ENCODE data around the gene ANXA9.

The ANXA9 gene, protein sequence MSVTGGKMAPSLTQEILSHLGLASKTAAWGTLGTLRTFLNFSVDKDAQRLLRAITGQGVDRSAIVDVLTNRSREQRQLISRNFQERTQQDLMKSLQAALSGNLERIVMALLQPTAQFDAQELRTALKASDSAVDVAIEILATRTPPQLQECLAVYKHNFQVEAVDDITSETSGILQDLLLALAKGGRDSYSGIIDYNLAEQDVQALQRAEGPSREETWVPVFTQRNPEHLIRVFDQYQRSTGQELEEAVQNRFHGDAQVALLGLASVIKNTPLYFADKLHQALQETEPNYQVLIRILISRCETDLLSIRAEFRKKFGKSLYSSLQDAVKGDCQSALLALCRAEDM

DNA sequence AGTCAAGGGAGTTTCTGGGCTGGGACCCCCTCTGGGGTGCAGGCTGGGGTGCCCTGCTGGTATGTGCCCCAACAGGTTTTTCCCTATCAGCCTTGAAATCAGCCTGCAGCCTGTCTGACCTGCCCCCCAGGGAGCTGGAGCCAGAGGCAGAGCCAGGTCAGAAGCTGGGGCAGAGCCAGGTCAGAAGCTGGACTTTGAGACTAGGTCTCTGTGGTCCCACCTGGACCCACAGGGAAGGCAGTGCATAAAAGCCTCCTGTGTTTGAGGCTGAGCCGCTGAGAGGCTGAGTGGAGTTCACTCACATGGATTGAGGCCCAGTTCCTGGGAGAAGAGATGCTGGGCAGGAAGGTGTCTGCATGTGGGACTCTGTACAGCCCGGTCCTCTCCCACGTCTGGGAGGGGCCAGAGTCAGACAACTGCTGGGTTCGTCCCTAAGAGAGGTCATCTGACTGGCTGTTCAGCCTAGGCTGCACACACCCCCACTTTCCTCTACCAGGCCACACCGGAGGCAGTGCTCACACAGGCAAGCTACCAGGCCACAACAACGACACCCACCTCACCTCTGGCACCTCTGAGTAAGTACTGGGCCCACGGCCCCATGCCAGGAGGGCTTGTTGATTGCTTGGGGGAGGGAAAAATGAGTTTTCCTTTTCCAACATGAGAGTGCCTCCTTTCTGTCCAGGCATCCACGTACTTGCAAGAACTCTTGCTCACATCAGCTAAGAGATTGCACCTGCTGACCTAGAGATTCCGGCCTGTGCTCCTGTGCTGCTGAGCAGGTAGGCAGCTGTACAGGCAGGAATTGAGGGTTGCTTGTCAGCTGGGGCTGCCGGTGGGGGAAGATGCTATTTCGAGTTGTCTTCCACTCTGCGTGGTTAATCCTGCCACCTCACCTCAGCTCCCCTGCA is at the start of gene ANXA9:
ANXA9 (plus strand) TSS at position 488 of the 908 bp plus-strand sequence. CDS start 814 bp downstream, outside the sequence.
- no peak for DNase-seq (ENCODE audit: low read depth)

DNA sequence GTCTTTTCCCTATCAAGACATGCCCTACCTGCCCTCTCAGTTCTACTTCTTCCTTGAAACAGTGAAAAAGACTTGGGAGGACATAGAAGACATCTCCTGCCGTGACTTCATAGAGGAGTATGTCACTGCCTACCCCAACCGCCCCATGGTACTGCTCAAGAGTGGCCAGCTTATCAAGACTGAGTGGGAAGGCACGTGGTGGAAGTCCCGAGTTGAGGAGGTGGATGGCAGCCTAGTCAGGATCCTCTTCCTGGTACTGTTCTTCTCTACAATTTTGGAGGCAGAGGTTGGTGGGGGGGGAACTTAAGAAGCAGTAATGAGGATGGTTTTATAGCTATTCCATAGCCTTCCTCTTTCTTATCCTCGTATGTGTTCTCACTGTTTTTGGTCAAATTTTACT is 37.2 kb upstream of the ANXA9 start:
- DNase-seq (ENCODE audit: low read depth): no peak

DNA sequence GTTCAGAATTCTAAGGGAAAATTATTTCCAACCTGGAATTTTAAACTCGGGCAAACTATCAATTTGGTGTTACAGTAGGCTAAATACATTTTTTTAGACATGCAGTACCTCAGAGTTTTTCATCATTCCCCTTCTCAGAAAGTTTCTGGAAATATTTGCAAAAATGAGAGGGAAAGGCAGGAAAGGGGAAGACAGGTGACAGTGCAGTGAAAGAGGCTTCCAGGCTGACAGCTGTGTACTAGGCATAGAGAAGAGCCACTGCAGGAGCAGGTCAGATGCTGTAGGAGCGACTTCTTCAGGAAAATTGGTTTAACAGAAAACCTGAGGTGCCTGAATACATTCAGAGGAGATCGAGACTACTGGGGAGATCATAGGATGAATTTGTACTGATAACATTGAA is 27.4 kb upstream of the ANXA9 start:
- no peak for DNase-seq (ENCODE audit: low read depth)

DNA sequence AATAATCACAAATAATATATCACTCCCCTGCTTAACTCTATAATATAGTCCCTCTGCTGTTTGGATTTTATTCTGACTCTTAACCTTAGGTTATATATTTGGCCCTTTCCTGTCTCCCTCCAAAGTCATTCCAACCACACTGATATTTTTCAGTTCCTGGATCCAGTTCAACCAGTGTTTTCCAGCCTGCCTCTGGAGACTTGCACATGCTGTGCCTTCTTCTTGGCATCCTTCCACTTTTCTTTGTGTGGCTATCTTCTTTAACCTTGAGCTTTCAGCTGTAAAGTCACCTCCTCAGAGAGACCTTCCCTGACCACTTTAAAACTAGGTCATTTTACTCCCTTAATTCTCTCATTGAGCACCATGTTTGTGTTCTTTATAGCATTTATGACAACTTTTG is 26.8 kb upstream of the ANXA9 start:
- DNase-seq (ENCODE audit: low read depth): no peak

DNA sequence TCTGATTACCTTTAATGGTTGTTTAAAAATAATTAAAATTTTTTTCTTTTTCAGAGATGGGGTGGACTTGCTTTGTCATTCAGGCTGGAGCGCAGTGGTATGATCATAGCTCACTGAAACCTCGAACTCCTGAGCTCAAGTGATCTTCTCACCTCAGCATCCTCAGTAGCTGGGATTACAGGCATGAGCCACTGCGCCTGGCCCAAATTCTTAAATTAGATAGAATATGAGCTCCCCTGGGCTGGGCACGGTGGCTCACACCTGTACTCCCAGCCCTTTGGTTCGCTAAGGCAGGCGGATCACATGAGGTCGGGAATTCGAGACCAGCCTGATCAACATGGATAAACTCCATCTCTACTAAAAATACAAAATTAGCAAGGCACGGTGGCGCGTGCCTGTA is 24.4 kb upstream of the ANXA9 start:
- no peak for DNase-seq (ENCODE audit: low read depth)

DNA sequence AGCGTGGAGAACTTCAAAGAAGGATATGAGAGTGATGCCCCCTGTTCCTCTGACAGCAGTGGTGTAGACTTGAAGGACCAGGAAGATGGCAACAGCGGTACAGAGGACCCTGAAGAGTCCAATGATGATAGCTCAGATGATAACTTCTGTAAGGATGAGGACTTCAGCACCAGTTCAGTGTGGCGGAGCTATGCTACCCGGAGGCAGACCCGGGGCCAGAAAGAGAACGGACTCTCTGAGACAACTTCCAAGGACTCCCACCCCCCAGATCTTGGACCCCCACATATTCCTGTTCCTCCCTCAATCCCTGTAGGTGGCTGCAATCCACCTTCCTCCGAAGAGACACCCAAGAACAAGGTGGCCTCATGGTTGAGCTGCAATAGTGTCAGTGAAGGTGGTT is 21.4 kb upstream of the ANXA9 start:
- no peak for DNase-seq (ENCODE audit: low read depth)

DNA sequence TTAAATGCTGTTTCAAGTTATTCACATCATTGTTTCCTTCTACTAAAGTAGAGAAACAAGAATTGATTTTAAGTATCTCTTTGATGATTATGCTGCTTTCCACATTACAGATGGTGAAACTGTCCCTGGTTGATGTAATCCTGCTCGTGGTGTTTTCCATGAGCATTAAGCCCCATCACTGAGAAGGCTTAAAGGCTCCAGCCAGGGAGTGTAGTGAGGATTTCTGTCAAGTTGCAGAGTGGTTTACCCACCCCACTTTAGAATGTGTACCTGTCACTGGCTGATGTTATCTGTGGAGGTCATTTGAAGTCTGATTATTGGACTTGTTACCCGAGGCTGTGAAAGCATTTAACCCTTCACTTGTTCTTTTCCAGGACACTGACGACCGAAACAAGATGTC is 20.3 kb upstream of the ANXA9 start:
- DNase-seq (ENCODE audit: low read depth): no peak

DNA sequence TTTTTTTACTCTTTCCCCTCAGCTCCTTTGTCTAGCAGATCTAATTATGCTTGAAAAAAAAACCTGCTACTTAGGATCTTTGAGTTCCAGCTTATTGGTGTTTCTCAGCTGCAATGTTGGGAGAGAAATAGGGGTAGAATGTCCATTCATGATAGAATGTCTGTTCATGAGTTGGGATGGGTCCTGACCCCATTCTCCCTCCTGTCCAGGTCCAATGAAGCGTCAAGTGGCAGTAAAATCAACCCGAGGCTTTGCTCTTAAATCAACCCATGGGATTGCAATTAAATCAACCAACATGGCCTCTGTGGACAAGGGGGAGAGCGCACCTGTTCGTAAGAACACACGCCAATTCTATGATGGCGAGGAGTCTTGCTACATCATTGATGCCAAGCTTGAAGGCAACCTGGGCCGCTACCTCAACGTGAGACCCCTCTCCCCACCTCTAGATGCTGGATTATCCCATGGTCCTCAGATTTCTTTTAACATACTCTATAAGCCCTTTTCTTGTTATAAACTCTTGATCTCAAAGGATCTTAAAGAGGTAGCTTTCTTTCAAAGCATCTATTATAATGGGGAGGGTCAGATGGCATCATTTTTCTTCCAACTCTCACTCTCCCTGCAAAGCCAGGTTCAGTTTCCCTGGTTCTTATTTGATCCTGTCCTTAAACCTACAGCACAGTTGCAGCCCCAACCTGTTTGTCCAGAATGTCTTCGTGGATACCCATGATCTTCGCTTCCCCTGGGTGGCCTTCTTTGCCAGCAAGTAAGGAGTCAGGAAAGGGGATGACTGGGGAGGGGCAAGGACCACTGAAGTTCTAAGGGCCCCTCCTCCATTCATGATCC is 18.6 kb upstream of the ANXA9 start:
- no peak for DNase-seq (ENCODE audit: low read depth)

DNA sequence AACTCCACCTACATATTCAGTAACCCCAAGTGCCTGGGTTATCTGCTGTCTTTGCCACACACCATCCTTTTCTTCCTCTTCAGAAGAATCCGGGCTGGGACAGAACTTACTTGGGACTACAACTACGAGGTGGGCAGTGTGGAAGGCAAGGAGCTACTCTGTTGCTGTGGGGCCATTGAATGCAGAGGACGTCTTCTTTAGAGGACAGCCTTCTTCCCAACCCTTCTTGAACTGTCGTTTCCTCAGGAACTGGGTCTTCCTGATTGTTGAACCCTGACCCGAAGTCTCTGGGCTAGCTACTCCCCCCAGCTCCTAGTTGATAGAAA is 18.0 kb upstream of the ANXA9 start:
- no peak for DNase-seq (ENCODE audit: low read depth)

DNA sequence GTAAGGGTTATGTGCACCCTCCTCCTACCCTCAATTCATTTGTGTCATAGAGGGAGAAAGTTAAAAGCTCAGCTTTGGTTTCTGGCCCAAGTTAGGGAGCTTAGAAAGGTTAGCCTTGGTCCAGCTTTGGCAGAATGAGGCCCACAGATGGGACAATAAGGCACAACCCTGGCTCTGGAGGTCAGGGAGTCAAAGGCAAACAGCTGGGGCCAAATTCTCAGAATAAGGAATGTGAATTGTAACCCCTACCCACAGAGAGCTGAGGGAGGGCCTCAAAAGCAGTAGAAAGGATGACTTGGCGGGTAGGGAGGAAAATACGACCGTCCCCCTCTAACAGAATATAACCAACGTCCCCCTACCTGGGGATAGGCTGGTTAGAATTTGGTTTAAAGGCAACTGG is 16.5 kb upstream of the ANXA9 start:
- DNase-seq (ENCODE audit: low read depth): no peak

DNA sequence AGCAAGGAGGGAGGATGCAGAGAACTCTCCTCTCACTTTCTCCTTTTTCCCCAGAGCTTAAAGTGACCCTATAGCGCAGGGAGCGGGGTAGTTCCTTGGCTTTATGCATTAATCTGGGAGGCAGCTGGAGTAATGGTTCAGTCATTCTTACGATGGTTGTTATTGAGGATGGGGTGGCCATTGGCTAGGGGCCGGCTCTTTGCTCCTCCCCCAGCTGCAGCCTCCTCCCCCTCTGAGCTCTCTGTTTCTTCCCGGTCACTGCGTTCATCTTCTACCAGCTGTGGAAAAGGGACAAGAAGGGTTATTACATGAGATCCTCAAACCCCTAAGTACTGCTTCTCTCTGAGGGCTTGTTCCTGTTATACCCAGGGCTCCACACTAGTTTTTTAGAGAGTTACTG is 16.1 kb upstream of the ANXA9 start:
- no peak for DNase-seq (ENCODE audit: low read depth)

DNA sequence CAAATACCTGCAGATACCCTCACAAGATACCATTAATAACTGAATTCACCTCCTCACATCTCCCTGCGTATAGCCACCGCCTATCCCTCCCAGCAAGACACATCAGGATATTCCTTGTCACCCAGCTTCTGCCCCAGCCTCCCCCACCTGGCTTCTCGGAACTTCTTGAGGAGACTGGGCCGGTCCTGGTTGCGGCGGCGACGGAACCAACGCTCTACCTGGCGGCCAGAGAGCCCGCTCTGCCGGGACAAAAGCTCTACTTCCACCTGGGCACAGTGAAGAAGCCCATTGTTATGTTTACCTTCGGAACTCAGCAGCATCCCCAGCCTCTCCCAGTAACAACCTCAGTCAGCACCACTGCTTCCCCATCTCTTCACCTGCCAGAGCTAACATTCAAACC is 14.2 kb upstream of the ANXA9 start:
- no peak for DNase-seq (ENCODE audit: low read depth)

DNA sequence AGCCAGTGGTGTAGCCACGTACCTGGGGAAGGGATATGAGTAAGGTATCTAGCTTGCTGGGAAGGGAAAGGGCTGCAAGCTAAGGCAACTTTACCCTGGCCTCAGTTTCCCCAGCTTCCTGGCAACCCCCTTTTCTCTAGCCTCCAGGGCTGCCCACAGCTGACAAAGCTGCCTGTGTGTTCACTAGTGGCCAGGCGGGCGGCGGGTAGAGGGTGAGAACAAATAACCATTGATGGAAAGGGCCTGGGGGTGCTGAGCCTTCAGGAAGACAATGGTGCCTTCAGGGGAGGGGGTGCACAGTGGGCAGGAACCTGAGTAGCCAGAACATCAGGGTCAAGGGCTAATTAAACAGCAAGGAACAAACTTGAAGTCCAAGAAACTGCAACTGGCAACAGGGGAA is 13.6 kb upstream of the ANXA9 start:
- no peak for DNase-seq (ENCODE audit: low read depth)

DNA sequence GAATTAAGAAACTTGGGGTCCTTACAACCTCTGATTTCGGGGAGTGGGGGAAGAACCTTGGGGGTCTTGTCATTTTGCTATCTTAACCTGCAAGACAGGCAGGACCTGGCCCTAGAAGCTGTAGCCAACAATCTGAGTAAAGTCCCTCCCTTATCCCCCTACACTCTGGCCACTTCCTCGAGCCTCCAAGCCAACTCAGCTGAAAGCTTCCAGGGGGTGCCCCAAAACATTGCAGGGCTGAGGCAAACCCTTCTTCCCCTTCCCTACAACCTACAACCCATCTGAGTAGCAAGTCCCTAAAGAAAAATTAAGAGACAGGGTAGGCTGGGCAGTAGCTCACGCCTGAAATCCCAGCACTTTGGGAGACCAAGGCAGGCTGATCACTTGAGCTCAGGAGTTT is 12.5 kb upstream of the ANXA9 start:
- DNase-seq (ENCODE audit: low read depth): no peak

DNA sequence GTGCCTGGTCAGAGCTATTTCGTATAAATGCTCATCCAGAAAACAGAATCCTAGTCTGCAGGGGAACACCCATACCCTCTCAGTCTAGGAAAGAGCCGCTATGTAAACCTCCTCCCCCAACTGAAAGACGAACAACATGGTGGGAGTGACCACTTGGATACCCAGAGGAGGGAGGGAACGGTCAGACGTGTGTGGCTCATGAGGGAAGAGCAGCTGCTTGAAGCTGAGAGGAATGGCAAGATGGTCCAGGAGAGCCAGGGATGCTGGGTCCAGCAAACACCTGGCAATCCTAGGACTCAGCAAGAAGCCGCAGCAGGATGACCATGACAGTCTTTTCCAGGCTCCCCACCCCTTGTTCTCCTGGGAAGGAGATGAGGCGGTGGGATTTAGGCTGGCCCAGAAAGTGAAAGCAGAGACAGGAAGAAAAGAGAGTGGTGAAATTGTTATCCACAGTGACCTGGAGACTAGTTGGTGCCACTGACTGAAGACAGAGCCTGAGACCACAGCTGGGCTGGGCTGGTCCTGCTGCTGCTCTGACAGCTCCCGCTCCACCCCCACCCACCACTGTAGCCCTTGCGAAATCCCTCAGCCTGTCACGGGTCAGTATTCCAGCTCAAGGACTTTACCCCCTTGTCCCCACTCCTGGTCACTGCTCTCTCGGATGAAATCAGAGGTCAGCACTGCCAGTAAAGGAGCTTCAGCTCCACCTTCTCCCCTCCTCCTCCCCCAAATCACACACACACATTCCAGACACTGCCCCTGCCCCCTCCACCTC is 11.1 kb upstream of the ANXA9 start:
- no peak for DNase-seq (ENCODE audit: low read depth)

DNA sequence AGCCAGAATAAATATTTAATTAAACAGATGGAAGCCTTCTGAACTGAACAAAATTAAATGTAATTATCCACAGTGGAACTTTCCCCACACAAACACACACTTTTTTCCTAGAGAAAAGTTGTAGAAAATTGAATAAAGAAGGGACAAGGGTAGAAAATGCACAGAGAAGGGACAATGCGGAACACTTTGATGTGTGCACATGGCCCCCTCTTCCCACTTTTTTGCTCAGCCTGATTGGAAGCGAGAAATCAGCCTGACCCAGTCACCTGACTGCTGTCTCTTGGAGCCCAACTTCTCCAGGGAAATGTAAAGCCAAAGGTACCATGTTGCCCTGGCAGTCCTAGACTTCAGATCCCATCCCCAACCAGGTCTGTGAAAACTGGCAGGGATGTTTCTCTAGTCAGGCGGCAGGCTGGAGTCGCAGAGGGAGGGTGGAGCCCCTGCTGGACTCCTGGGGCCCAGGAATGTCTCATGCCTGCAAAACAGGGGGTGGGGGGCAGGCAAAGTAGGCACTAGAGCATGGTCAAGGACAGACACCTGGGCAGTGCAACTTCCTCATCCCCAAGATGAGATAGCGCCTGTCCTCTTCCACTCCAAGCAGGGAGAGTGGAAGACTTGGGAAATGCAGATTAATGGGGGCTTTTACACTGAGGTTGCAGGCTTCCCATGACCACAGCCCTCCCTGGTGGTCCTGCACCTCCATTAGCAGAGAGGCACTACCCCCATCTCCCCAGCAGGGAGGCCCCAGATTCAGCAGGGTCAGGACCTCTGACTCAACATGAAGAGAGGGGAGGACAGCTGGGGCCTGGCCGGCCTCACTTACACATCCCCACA is 10.3 kb upstream of the ANXA9 start:
- peak; percentile 17 for DNase-seq (ENCODE audit: low read depth)

DNA sequence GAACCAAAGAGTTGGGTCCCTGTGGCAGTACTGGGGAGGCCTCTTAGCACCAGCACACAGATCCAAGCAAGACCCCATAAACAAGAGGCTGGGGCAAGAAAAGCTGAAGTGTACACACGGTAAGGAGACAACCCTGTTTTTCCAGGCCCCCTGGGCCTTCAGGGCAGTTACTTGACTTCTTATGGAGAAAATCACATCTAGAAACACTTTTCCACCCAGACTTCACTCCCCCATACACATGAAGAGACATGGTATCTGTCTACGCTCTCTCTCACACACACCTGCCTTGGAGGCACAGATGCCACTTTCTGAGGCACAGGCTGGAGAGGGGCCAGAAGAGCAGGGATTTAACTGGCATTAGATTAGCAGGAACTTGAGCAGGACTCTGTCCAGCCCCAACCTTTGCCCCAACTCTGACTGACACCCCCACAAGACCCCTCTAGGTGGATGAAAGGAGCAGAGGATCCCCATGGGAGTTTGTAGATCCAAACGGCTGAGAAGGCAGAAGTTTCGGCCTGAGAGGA is 9.6 kb upstream of the ANXA9 start:
- no peak for DNase-seq (ENCODE audit: low read depth)

DNA sequence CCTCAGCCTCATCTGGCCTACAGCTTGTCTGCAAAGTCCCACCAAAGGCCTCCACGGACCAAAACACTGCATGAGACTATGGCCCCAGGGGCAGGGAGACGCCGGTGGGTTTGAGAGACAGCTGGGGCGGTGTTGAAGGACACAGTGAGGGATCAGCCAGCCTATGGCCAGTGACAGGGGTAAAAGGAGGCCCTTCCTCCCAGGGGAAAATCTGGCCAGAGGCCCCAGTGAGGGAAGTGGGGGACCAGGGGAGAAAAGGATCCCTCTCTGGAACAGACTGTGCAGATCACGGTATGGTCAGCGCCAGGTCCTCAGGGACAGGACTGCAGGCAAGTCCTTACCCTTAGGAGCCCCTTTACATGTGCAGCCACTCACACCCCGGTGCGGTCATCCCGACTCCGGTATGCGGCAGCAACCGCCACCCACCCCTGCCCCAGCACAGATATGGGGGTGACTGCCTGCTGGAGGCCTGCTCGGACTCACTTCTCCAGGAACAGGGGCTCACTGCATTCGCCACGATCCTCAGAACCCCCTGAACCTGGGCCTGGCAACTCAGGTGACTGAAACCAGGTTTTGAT is 8.7 kb upstream of the ANXA9 start:
- peak; percentile 23 for DNase-seq (ENCODE audit: low read depth)

DNA sequence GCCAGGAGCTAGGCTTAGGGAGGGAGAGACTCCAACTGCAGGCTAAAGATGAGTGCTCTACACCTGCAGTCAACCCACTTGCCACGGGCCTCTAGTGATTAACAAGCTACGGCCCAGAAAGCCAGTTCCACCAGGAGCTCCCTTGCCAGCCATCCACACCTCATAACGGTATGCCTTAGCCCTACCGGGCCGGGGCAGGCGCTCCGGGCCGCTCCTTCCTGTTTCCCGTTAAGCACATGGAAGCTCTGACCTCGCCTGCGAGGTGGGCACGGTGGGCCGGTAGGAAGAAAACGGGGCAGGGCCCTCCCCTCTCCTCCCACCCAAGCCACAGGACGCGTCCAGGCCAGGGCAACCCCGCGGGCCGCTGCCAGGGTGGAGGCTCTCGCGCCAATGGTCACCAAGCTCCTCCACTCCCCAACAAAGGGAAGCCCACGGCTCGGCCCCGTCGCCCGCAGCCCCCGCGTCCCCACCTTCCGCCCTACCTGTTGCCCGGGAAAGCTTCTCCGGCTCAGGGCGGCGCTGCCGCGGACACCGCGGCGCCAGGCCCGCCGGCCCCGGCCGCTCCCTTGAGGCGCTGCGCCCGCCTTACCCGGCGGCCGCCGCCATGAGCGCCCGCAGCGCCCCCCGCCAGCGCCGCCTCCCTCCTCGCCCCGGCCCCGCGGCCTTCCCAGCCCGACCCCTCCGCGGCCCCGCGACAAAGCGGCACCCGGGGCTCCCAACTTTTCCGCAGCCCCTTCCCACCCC is 8.1 kb upstream of the ANXA9 start:
- peak; percentile 29 for DNase-seq (ENCODE audit: low read depth)
